ENCODE measurements around the gene AHRR.
"Not testable (repeated sequence)": the region's sequence is repeated elsewhere in the genome, so short reads cannot be mapped to it uniquely, and the experiment has no call there.

The AHRR gene

GRCh38 chr5:380701-381309, 59.3 kb downstream of the AHRR start:
- DNase-seq: no peak

- no peak for DNase-seq
These were observed 61.6 kb downstream of the AHRR start for GRCh38 chr5:383066-383465.

- no peak for DNase-seq
These were observed 62.1 kb downstream of the AHRR start for GRCh38 chr5:383621-384020.

GRCh38 chr5:384576-384975, 63.1 kb downstream of the AHRR start:
- DNase-seq: not testable (repeated sequence)

GRCh38 chr5:385321-385720, 63.8 kb downstream of the AHRR start:
- no peak for DNase-seq

- DNase-seq: no peak
These were observed 65.2 kb downstream of the AHRR start for GRCh38 chr5:386432-387341.

GRCh38 chr5:387491-388265, 66.2 kb downstream of the AHRR start:
- DNase-seq: no peak

- DNase-seq: no peak
These were observed 67.0 kb downstream of the AHRR start for GRCh38 chr5:388266-389196.

GRCh38 chr5:389197-389821, 67.8 kb downstream of the AHRR start:
- no peak for DNase-seq

GRCh38 chr5:389891-390622, 68.5 kb downstream of the AHRR start:
- DNase-seq: no peak

- DNase-seq: no peak
These were observed 69.3 kb downstream of the AHRR start for GRCh38 chr5:390623-391491.

GRCh38 chr5:392431-392988, 71.0 kb downstream of the AHRR start:
- no peak for DNase-seq

- DNase-seq: no peak
These were observed 72.3 kb downstream of the AHRR start for GRCh38 chr5:393846-394275.

GRCh38 chr5:394671-395155, 73.2 kb downstream of the AHRR start:
- DNase-seq: no peak

GRCh38 chr5:395156-395920, 73.8 kb downstream of the AHRR start:
- no peak for DNase-seq

GRCh38 chr5:395921-396530, 74.5 kb downstream of the AHRR start:
- no peak for DNase-seq

GRCh38 chr5:396531-396961, 75.0 kb downstream of the AHRR start:
- DNase-seq: no peak

GRCh38 chr5:398141-398474, 76.6 kb downstream of the AHRR start:
- not testable (repeated sequence) for DNase-seq
